B cell (primary cell): ENCODE measurements around the gene PPP6R2. TPM values are rescaled to one million over a fixed set of nuclear protein-coding genes. Genes with fewer than 3 reads are reported as not detected.

Experiments used
- ATAC-seq: fragments of 200-7000 bp; cut with Tn5 transposase; one replicate; pipeline ENCODE4 v1.10.0; 2021; ENCODE audit warnings: low read depth, mild to moderate bottlenecking, moderate number of reproducible peaks, moderate library complexity
- CTCF ChIA-PET: fragments of 350-600 bp; sonication (Branson Sonifier 250); formaldehyde crosslinking; loops from one replicate; lab custom pipeline; 2021; ENCODE audit warnings: antibody characterized with exemption, inconsistent platforms; lab: Charles Lee
- POLR2A ChIA-PET: fragments of 350-600 bp; sonication (Branson Sonifier 250); formaldehyde crosslinking; loops from one replicate; lab custom pipeline; 2021; ENCODE audit warnings: antibody characterized with exemption; lab: Charles Lee
- DNase-seq: peaks from one replicate; pipeline ENCODE4 v3.0.0; 2013
- H2AFZ ChIP-seq: 2 replicates; pipeline ENCODE4 v1.6.1; 2012; ENCODE audit warnings: mild to moderate bottlenecking, low read depth, low read length; ENCODE audit not compliant: insufficient read depth, poor library complexity, severe bottlenecking
- H3K27ac ChIP-seq, 2 donors: 1 replicate in 1 of 2; 2 replicates in 1 of 2; pipeline ENCODE4 v1.5.1; 2012 to 2013; ENCODE audit warnings: low read length in 2 of 2, mild to moderate bottlenecking in 2 of 2, moderate library complexity in 1 of 2
- H3K27me3 ChIP-seq, 4 experiments: fragments of 200-600 bp in 1 of 4; sonication (generic) in 1 of 4; replicated peaks in 1 of 4; 1 replicate in 2 of 4; 2 replicates in 2 of 4; pipeline versions ENCODE4 v1.6.1 to v1.7.0; 2013 to 2016; ENCODE audit warnings: low read length in 3 of 4, mild to moderate bottlenecking in 2 of 4, mixed read lengths in 1 of 4, moderate library complexity in 1 of 4; ENCODE audit not compliant: insufficient read depth in 4 of 4, control insufficient read depth in 3 of 4; ENCODE audit errors: control extremely low read depth in 1 of 4
- H3K36me3 ChIP-seq, 2 experiments: replicated peaks in 1 of 2; 1 replicate in 1 of 2; 2 replicates in 1 of 2; pipeline versions ENCODE4 v1.6.1 to v1.7.1; 2013; ENCODE audit warnings: low read length in 1 of 2; ENCODE audit not compliant: insufficient read depth in 2 of 2, control insufficient read depth in 1 of 2; ENCODE audit errors: control extremely low read depth in 1 of 2, extremely low read depth in 1 of 2
- H3K4me1 ChIP-seq, 2 donors: fragments of 200-600 bp in 1 of 2; sonication (generic) in 1 of 2; 1 replicate in 1 of 2; 2 replicates in 1 of 2; pipeline versions ENCODE4 v1.5.1 to v1.6.1; 2013 to 2017; ENCODE audit warnings: low read length in 2 of 2; ENCODE audit not compliant: control insufficient read depth in 2 of 2, insufficient read depth in 2 of 2
- H3K4me2 ChIP-seq: replicated peaks from 2 replicates; pipeline ENCODE3; 2012; ENCODE audit warnings: mild to moderate bottlenecking, low read depth, low read length; ENCODE audit not compliant: poor library complexity, severe bottlenecking
- H3K4me3 ChIP-seq, 5 experiments: fragments of 200-600 bp in 1 of 5; sonication (generic) in 1 of 5; 1 replicate in 3 of 5; 2 replicates in 2 of 5; pipeline versions ENCODE4 v1.5.1 to v1.7.0; 2011 to 2016; ENCODE audit warnings: low read length in 4 of 5, mild to moderate bottlenecking in 4 of 5, low read depth in 2 of 5, control low read depth in 1 of 5, moderate library complexity in 1 of 5; ENCODE audit not compliant: insufficient read depth in 1 of 5; ENCODE audit errors: control extremely low read depth in 1 of 5, extremely low read depth in 1 of 5
- H3K79me2 ChIP-seq: fragments of 200-600 bp; sonication (generic); one replicate; pipeline ENCODE4 v1.6.0; 2016; ENCODE audit warnings: low read length; ENCODE audit not compliant: control insufficient read depth, insufficient read depth
- H3K9ac ChIP-seq: fragments of 200-600 bp; sonication (generic); 2 replicates; pipeline ENCODE4 v1.6.1; 2017; ENCODE audit warnings: mild to moderate bottlenecking, low read length, moderate library complexity
- H3K9me3 ChIP-seq, 3 donors: one replicate each; pipeline versions ENCODE4 v1.6.1 to v1.7.1; 2013; ENCODE audit warnings: low read length in 2 of 3; ENCODE audit not compliant: control insufficient read depth in 2 of 3, insufficient read depth in 1 of 3; ENCODE audit errors: control extremely low read depth in 1 of 3
- H4K20me1 ChIP-seq: 2 replicates; pipeline ENCODE4 v1.6.0; 2012; ENCODE audit warnings: mild to moderate bottlenecking, low read length; ENCODE audit not compliant: insufficient read depth, control insufficient read depth, poor library complexity, severe bottlenecking
- H3K27ac Mint-ChIP-seq: one replicate; pipeline ENCODE4 v1.8.0; 2021; ENCODE audit warnings: mixed read lengths
- H3K27me3 Mint-ChIP-seq: one replicate; pipeline ENCODE4 v1.8.0; 2021; ENCODE audit warnings: mixed read lengths
- H3K4me1 Mint-ChIP-seq: one replicate; pipeline ENCODE4 v1.8.0; 2021; ENCODE audit warnings: mixed read lengths
- H3K4me3 Mint-ChIP-seq: one replicate; pipeline ENCODE4 v1.8.0; 2021; ENCODE audit warnings: mixed read lengths
- H3K9me3 Mint-ChIP-seq: one replicate; pipeline ENCODE4 v1.8.0; 2022; ENCODE audit warnings: mixed read lengths; ENCODE audit not compliant: insufficient read depth
- CTCF ChIP-seq: fragments of 200-600 bp; IDR thresholded peaks from one replicate; pipeline ENCODE4 v1.8.0; 2022; ENCODE audit warnings: antibody characterized with exemption, mild to moderate bottlenecking
- EZH2 ChIP-seq: IDR thresholded peaks from 2 replicates; pipeline ENCODE4 v1.6.1; 2012; ENCODE audit warnings: borderline replicate concordance, low read depth, mild to moderate bottlenecking, moderate library complexity, low read length; ENCODE audit not compliant: insufficient read depth, poor library complexity, severe bottlenecking
- WGBS: methylation state at CpG from one replicate; pipeline ENCODE4 v1.1.5; 2013; ENCODE audit warnings: missing lambda C conversion rate; ENCODE audit not compliant: insufficient coverage; 5-methylcytosine and 5-hydroxymethylcytosine counted together
- intact Hi-C: fragments of 100-400 bp; cut with micrococcal nuclease; formaldehyde crosslinking; loops from one replicate; pipeline ENCODE4 v1.10.0; 2022
- polyA plus RNA-seq: library from polyadenylated mRNA; depleted of rRNA; stranded (reverse); fragments of >200 nt; gene quantifications from 2 replicates; pipeline ENCODE4 v1.2.3, GENCODE V29; 2012
- total RNA-seq, 2 donors: library from RNA; stranded (reverse); fragments of 120-200 nt in 1 of 2; gene quantifications; 1 replicate in 1 of 2; 2 replicates in 1 of 2; pipeline versions ENCODE4 v1.2.3 to v1.2.4, GENCODE V29; 2013 to 2022

PPP6R2 gene
- total and polyA plus RNA-seq, 2 donors (not counting 1 experiment from before 2014, with no cell fraction given) = 91.4 to 98.7 TPM

GRCh38 chr22:50463188-50463900 is 120.2 kb downstream of the PPP6R2 start:
- DNase-seq (no peak), ATAC-seq (no peak)
- Mint-ChIP-seq H3K27ac (no peak overlapping the region), H3K27me3 (no peaks in the 10 kb centered on the region), H3K4me3 (no peak overlapping the region), H3K4me1 (peaks cover 10% of the 10 kb centered on the region), H3K9me3 (no peaks in the 10 kb centered on the region)
- peaks cover 0 to 4% (median 0%) of the 10 kb centered on the region in 3 donors for H3K9me3 ChIP-seq
- H3K9ac ChIP-seq = no peak overlapping the region
- H3K4me1 ChIP-seq = peaks cover 6 to 7% of the 10 kb centered on the region in 2 donors
- no peak overlapping the region for H3K27ac ChIP-seq
- H4K20me1 ChIP-seq = peaks cover 16% of the 10 kb centered on the region
- peaks cover 8% of the 10 kb centered on the region for H3K79me2 ChIP-seq
- ChIA-PET POLR2A (interaction anchor here (0.7 kb wide), 1 partner anchor 271 kb away, joined by 3 read pairs; no protein-coding TSS in a partner anchor), CTCF (interaction anchor here (2.5 kb wide), 1 partner anchor 13 kb away, joined by 7 read pairs; no protein-coding TSS in a partner anchor)
- H3K27me3 ChIP-seq = no peaks in the 10 kb centered on the region
- H2AFZ ChIP-seq = no peak overlapping the region
- intact Hi-C loops = no loop called here
- TF ChIP-seq EZH2 (no peak), CTCF (no peak)
- no peak overlapping the region for H3K4me3 ChIP-seq
- H3K4me2 ChIP-seq = no peak overlapping the region
- peaks cover 0 to 93% of the 10 kb centered on the region in 2 experiments for H3K36me3 ChIP-seq
- 94% methylated on average over 27 of the region's 28 CpGs for WGBS

GRCh38 chr22:50464451-50464850 is 121.3 kb downstream of the PPP6R2 start:
- Mint-ChIP-seq H3K4me1 (peaks cover 21% of the 10 kb centered on the region), H3K27ac (no peak overlapping the region), H3K27me3 (no peaks in the 10 kb centered on the region), H3K4me3 (no peak overlapping the region), H3K9me3 (no peaks in the 10 kb centered on the region)
- no peak overlapping the region for H3K9ac ChIP-seq
- TF ChIP-seq CTCF (no peak), EZH2 (no peak)
- H3K4me3 ChIP-seq = no peak overlapping the region
- H3K4me1 ChIP-seq = peaks cover 17 to 18% of the 10 kb centered on the region in 2 donors
- H2AFZ ChIP-seq = no peak overlapping the region
- CTCF ChIA-PET = interaction anchor here (2.0 to 2.5 kb wide), 2 partner anchors 14 to 33 kb away, joined by 7 to 8 read pairs; no protein-coding TSS in a partner anchor
- DNase-seq = no peak
- POLR2A ChIA-PET = no interaction called here
- peaks cover 26% of the 10 kb centered on the region for H4K20me1 ChIP-seq
- peaks cover 0 to 3% (median 0%) of the 10 kb centered on the region in 3 donors for H3K9me3 ChIP-seq
- no peak for ATAC-seq
- H3K79me2 ChIP-seq = peaks cover 17% of the 10 kb centered on the region
- peaks cover 0 to 83% of the 10 kb centered on the region in 2 experiments for H3K36me3 ChIP-seq
- intact Hi-C loops = no loop called here
- 94% methylated on average over 24 of the region's 24 CpGs for WGBS
- H3K4me2 ChIP-seq = no peak overlapping the region
- H3K27me3 ChIP-seq = no peaks in the 10 kb centered on the region
- H3K27ac ChIP-seq = no peak overlapping the region
